ENCODE data around the gene CLCN3.

- TF ChIP-seq POLR2AphosphoS5 (IDR thresholded peaks at IDR 0.05; ENCODE audit: low read depth, low read length) (peak; percentile 96), TAF1 (IDR thresholded peaks at IDR 0.05; ENCODE audit: borderline replicate concordance, low read depth, low read length) (peak; percentile 49)
Observed at GRCh38 chr4:169619958-169620879, at the start of gene CLCN3.

Measured in GM12892 (cell line).